Measurements from ENCODE around the gene SETD3. TPM values are rescaled to one million over a fixed set of nuclear protein-coding genes. Genes with fewer than 3 reads are reported as not detected.

Gene SETD3
- total RNA-seq, 3 donors from 2014 or later = 61.6 to 119 (median 61.6) TPM

- Histone ChIP-seq H3K4me3 (no peak overlapping the region), H3K36me3 (ENCODE audit: low read depth) (peaks cover 10% of the 10 kb centered on the region), H3K9me3 (no peaks in the 10 kb centered on the region), H3K4me1 (ENCODE audit: low read depth) (no peaks in the 10 kb centered on the region)
- ATAC-seq (peak; percentile 7), DNase-seq (no peak)
- no peak for TF ChIP-seq CTCF (IDR thresholded peaks at IDR 0.05)
- intact Hi-C loops (cut with DNase I, micrococcal nuclease) = no loop called here
Measured at GRCh38 chr14:99508896-99509629, 28.4 kb upstream of the SETD3 start.

DNA sequence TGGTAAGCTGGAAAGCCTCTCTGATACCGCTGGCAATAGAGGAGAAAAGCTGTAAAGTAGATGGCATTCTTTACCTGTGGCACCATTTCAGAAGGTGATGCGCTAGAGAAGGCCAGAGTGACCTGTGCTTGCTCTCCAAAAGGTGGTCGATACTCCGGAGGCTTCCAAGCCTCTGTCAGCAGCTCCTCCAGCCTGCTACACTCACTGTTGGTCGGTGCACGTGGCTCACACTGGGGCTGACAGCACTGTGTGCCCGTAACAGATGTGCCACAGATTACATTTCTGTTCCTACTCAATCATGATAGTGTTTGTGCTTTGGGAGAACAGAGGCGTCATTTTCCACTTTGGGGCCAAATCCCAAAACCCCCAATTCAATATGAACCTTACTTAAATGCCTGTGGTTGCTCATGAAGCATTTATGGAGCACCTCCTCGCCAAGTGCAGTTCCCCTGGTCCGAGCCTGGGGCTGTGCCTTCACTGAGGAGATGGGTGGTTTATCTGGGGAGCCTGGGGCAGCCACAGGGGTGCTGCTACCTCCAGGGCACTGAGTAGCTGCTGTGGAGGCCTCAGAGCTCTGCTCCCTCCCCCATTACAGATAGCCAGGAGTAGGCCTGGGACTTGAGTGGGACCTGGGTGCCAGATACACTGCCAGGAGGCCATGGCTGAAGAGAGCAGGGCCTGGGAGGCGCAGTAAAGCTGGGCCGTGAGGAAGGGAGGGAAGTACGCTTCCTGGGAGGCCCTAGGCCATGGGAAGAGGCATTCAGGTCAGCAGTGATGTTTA, 27.4 kb upstream of the SETD3 start:
- Histone ChIP-seq H3K9me3 (no peaks in the 10 kb centered on the region), H3K4me3 (no peak overlapping the region), H3K36me3 (ENCODE audit: low read depth) (peaks cover 10% of the 10 kb centered on the region), H3K4me1 (ENCODE audit: low read depth) (no peaks in the 10 kb centered on the region)
- ATAC-seq = no peak
- no peak for TF ChIP-seq CTCF (IDR thresholded peaks at IDR 0.05)
- intact Hi-C loops (cut with DNase I, micrococcal nuclease) = no loop called here
- no peak for DNase-seq

DNA sequence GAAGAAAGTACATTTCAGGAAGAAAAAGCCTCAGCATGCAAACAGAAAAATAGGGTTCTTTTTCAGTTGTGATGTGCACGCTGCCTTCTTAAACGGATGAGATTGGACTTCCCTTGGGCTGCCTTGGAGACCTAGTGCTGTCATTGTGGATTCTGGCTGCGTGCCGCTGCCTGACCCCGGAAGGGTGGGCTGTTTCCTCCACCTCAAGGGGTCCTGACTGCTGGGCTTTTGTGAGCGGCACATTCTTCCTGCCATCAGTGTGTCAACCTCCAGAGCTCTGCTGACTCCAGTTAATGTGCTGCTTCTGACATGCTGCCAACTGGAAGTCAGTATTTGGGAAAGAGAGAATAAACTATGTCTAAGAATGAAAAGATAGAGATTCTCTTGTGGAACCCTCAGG, 25.6 kb upstream of the SETD3 start:
- ATAC-seq = no peak
- TF ChIP-seq CTCF (IDR thresholded peaks at IDR 0.05) = no peak
- DNase-seq = no peak

GRCh38 chr14:99505089-99505488, 24.4 kb upstream of the SETD3 start:
- Histone ChIP-seq H3K9me3 (no peaks in the 10 kb centered on the region), H3K4me3 (no peak overlapping the region), H3K36me3 (ENCODE audit: low read depth) (peaks cover 20% of the 10 kb centered on the region)

More for the DNA sequence above, 25.6 kb upstream of the SETD3 start:
- intact Hi-C loops (cut with DNase I, micrococcal nuclease) = no loop called here
- Histone ChIP-seq H3K4me3 (no peak overlapping the region), H3K4me1 (ENCODE audit: low read depth) (no peaks in the 10 kb centered on the region), H3K9me3 (no peaks in the 10 kb centered on the region), H3K36me3 (ENCODE audit: low read depth) (peaks cover 17% of the 10 kb centered on the region)

DNA sequence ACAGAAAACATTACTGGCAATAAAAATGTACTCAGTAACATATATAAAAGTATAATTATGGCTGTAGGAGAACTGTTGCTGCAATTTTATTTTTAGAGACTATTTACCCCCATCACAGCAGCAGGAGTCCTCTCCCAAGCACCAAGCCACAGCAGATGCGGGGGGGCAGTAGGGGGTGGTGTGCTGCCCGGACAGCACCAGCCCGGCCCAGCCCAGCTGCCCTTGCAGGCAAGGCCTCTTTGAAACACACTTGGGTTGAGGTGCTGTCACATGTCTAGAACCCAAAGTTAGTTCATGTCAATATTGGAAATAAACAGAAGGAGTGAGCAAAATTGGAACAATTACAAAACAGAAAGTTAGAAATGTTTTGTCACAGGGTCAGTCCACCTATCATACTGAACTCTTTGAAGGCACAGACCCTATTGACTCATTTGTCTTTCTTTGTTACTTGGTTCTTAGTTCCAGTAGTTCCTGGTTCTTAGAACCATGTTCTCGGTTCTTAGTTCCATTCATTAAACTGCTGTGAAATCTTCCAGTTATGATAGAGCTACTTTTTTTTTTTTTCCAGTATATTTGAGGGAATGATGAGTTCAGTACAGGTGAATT, 23.3 kb upstream of the SETD3 start:
- no peak for ATAC-seq
- DNase-seq = no peak
- no peaks in the 10 kb centered on the region for H3K4me1 ChIP-seq (ENCODE audit: low read depth)
- TF ChIP-seq CTCF (IDR thresholded peaks at IDR 0.05) = no peak
- no peak overlapping the region for H3K4me3 ChIP-seq
- H3K9me3 ChIP-seq = no peaks in the 10 kb centered on the region
- H3K36me3 ChIP-seq (ENCODE audit: low read depth) = peaks cover 20% of the 10 kb centered on the region
- intact Hi-C loops (cut with DNase I, micrococcal nuclease) = no loop called here

More at GRCh38 chr14:99505089-99505488, 24.4 kb upstream of the SETD3 start:
- no peaks in the 10 kb centered on the region for H3K4me1 ChIP-seq (ENCODE audit: low read depth)
- ATAC-seq (no peak), DNase-seq (no peak)
- TF ChIP-seq CTCF (IDR thresholded peaks at IDR 0.05) = no peak
- intact Hi-C loops (cut with DNase I, micrococcal nuclease) = no loop called here
